DOHH2 (cell line): ENCODE data around the gene FBXW2.

Source experiments
- CTCF ChIP-seq: fragments of 200-600 bp; sonication (generic); IDR thresholded peaks from one replicate; pipeline ENCODE4 v1.5.1; 2014; ENCODE audit warnings: antibody characterized with exemption, mild to moderate bottlenecking, low read depth, low read length; ENCODE audit not compliant: poor library complexity, severe bottlenecking
- EZH2phosphoT487 ChIP-seq: fragments of 200-600 bp; sonication (generic); IDR thresholded peaks from 2 replicates; pipeline ENCODE4 v1.6.1; 2017; ENCODE audit warnings: borderline replicate concordance, mild to moderate bottlenecking, antibody characterized with exemption, low read length, moderate library complexity, mixed read lengths

GRCh38 chr9:120820095-120820494 is 26.9 kb upstream of the FBXW2 start:
- TF ChIP-seq CTCF (no peak), EZH2phosphoT487 (no peak)
